Kidney glomerular epithelial cell (primary cell): ENCODE data around the gene MOB3B.
"Not testable (repeated sequence)": the region's sequence is repeated elsewhere in the genome, so short reads cannot be mapped to it uniquely, and the experiment has no call there.

Source experiments
- DNase-seq: peaks from one replicate; lab custom pipeline; 2025; lab: John Stamatoyannopoulos, UW

Gene MOB3B

DNA sequence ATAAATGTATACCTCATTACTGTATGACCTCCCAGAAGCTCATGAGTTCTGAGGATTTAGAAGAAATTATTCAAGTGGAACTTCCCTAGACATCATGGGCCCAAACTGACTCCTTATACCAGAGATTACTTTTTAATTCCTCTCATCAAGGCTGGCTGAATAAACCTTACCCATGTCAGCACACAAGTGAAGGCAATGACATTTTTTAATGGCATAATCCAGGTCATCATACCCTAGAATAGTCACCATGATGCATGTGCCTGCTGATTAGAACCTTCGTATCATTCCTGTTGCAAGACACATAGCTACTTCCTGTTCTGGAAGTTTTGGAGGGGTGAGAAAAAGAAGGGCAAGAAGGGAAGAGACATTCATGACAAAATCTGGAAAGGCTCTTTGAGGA, 55.3 kb downstream of the MOB3B start:
- no peak for DNase-seq

- DNase-seq = no peak
These were observed 56.5 kb downstream of the MOB3B start for GRCh38 chr9:27473111-27473529.

GRCh38 chr9:27472195-27472594, 57.4 kb downstream of the MOB3B start:
- no peak for DNase-seq

DNA sequence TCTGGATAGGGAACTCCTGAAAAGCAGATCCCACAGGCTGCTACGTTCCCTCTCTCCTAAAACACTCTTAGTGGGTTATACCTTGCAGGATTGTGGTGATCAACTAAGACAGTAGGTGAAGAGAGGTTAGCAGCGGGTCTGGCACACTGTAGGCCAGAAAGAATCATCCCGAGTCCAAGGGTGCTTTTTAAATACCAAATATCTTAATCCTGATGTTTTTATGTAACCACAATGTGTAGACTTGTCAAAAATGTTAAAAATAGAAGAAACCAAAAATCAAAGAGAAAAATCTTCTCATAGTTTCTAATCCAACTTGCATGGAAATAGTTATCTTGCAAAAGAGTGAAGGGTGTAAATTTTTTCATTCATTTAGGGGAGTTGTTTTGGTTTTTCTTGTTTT, 57.8 kb downstream of the MOB3B start:
- no peak for DNase-seq

GRCh38 chr9:27471366-27471765, 58.2 kb downstream of the MOB3B start:
- no peak for DNase-seq

DNA sequence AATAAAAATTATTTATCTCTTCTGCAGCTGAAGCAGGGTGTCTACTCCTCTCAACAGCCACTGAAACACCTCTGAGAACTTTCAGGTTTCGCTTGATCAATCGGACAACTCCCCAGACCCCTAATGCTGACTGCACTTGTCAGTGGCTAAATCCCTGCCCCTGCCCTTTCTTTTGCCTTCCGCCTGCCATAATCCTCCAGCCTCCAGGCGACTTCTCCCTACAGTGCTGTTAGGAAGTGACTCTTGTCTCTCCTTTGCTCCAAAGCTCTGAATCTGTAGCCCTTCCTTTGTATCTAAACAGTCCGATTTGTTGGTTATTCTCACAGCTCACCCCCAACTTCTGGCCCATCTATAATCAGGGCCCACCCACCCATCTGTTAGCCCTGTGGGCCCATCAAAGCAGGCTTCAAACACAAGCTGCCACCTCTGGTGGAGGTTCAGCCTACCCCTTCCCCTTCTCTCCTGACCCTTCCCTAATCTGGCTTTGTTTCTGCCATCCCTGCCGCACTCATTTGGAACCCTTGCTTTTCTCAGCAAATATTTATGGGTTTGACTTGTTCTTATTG, 59.2 kb downstream of the MOB3B start:
- no peak for DNase-seq

GRCh38 chr9:27469550-27469949, 60.1 kb downstream of the MOB3B start:
- no peak for DNase-seq

GRCh38 chr9:27468462-27469110, 61.0 kb downstream of the MOB3B start:
- no peak for DNase-seq

DNA sequence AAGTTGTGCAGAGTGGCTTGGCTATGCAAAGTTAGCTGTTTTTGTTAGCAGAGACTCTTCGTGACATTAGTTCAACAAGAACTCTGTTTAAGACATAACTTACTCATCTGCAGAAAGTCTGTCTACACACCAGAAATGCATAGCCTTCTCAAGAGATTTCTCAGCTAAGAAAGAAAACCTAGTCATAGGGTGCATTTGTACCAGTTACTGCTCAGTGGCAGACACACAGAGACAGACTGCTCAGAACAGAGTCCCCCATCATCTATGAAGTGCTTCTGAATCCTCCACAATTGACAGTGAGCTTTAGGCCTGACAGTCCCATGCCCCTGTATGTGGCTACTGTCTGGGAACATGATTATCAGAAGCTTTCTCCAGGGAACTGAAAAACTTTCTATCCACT, 61.6 kb downstream of the MOB3B start:
- DNase-seq = no peak

- no peak for DNase-seq
These were observed 62.1 kb downstream of the MOB3B start for GRCh38 chr9:27467486-27467885.

DNA sequence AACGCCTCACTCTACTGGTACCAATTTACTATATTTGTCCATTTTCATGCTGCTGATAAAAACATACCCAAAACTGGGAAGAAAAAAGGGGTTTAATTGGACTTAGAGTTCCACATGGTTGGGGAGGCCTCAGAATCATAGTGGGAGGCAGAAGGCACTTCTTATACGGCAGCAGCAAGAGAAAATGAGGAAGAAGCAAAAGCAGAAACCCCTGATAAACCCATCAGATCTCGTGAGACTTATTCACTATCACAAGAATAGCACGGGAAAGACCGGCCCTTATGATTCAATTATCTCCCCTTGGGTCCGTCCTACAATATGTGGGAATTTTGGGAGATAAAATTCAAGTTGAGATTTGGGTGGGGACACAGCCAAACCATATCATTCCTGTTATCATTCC, 63.1 kb downstream of the MOB3B start:
- DNase-seq = not testable (repeated sequence)

DNA sequence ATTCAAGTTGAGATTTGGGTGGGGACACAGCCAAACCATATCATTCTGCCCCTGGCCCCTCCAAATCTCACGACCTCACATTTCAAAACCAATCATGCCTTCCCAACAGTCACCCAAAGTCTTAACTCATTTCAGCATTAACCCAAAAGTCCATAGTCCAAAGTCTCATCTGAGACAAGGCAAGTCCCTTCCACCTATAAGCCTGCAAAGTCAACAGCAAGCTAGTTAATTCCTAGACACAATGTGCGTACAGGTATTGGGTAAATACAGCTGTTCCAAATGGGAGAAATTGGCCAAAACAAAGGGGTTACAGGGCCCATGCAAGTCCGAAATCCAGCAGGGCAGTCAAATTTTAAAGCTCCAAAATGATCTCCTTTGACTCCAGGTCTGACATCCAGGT, 64.7 kb downstream of the MOB3B start:
- DNase-seq = not testable (repeated sequence)

DNA sequence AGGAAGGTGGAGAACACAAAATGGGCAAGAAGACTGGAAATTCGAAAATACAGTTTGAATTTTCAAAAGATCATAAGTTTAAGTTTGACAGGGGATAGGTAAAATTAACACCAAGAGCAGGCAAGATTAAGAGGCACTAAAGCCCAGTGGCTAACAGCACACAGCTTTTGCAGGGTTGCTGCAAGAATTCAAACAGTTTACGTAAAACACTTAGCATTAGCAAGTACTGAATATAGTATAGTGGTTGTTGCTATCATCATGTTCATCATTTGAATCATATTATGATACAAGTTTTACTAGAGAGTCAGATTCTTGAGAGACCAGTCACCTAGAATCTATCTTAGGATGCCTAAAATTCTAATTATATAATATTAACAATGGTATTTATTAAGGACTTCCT, 66.8 kb downstream of the MOB3B start:
- no peak for DNase-seq

DNA sequence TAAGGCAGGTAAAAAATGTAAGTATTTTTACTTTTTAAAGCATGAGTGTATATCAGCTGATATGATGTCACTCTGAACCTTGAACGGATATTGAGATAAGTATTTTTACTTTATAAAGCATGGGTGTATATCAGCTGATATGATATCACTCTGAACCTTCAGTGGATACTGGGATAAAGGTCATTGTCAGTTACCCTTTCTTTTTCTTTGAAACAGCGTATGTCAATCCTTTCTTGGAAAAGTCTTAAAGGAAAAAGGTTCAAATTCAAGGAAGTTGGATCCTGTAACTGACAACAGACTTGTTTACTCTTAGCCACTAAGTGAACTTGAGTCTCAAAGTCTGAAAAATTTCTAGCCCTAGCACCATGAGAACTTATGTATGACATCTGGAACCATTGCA, 67.2 kb downstream of the MOB3B start:
- DNase-seq = no peak

GRCh38 chr9:27460226-27461023, 69.2 kb downstream of the MOB3B start:
- DNase-seq = no peak

- no peak for DNase-seq
These were observed 72.2 kb downstream of the MOB3B start for GRCh38 chr9:27457445-27457844.

DNA sequence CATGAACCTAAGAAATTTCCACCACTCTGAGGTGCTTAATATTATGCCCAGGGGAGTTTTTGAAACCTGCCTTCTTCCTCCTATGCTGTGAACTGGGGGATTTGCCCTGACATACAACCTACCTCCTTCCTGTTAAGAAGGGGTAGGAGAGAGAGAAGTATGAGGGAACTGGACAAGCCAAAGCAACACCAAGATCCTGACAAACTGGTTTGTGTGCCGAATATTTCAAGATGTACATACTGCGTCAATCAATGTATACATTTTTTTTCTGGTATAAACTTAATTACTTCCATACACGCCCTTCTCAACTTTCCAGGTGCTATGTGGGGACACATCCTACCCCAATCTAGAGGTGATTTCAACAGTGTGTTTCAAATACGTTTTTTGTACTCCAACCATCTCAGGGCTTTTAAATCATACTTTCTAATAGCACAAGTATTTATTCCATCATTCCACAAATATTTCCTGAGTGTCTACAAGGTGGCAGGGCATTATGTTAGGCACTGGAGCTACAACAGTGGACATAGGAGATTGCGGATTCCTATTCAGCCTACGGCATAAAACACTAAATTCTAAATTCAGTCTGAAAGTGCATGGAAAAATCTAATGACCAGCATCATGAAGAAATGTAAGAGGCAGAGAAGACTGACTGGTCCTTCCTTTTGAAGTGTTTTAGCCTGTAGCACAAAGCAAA, 75.6 kb downstream of the MOB3B start:
- no peak for DNase-seq

GRCh38 chr9:27451207-27451797, 78.3 kb downstream of the MOB3B start:
- DNase-seq = no peak

- no peak for DNase-seq
These were observed 78.9 kb downstream of the MOB3B start for GRCh38 chr9:27450752-27451151.

GRCh38 chr9:27448356-27448755, 81.3 kb downstream of the MOB3B start:
- DNase-seq = not testable (repeated sequence)

DNA sequence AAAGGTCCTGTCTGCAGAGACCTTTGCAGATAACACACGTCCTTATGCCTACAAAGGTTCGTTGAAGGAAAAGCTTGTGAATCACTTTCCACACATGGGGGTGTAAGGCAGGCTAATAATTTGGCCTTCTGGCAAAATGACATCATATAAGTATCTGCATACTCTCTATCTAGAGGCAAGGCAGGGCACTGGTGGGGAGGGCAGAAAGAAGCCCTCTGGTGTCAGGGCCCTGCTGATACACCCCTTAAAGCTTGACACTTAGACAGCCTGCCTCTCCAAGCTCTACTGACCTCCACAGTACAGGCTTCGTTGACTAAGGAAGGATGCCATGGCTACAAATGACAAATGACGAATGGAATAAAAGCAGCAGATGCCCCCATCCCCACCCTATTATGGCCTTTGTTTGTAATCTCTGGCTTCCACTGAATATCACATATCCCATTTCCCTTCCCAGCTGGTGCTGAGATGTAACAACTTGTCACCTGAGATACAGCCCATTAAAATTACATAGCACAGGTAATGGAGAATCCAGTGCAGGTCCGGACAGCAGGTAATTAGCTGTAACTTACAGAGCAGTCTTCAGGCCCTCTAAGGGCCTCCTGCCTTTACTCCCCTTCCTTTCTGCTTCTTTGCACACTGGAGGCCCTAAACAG, 82.5 kb downstream of the MOB3B start:
- no peak for DNase-seq

DNA sequence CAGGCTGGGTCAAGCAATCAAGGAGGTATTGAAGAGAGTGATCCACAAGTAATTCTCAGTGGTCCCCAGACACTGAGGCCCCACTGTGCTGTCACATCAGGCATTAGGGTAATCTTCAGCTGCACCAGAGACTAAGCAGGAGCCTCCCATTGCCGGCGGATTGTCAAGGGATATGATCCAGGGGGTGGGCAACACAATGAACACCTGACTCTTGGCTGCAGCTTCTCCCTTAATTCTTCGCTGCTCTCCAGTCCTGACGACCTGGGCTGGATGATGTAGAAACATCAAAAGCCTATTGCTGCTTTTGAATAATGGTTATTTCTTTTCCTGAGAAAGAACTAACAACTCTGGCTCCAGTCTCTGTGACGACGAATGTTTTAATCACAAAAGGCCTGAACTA, 83.9 kb downstream of the MOB3B start:
- no peak for DNase-seq
